Measurements from ENCODE around the gene GAREM2.

Gene GAREM2

GRCh38 chr2:26169681-26170414, 3.0 kb upstream of the GAREM2 start:
- no peak for DNase-seq (ENCODE audit: low read depth in 2 of 2)

- no peak for DNase-seq (ENCODE audit: low read depth in 2 of 2)
Measured at GRCh38 chr2:26170795-26171194, 2.1 kb upstream of the GAREM2 start.

GRCh38 chr2:26172189-26172870, 558 bp upstream of the GAREM2 start:
- no peak for DNase-seq (ENCODE audit: low read depth in 2 of 2)

- DNase-seq (ENCODE audit: low read depth in 2 of 2) = no peak
Measured at GRCh38 chr2:26173776-26174482, 1.0 kb downstream of the GAREM2 start.

GRCh38 chr2:26174691-26175465, 2.0 kb downstream of the GAREM2 start:
- DNase-seq (ENCODE audit: low read depth in 2 of 2) = no peak

GRCh38 chr2:26175466-26176278, 2.8 kb downstream of the GAREM2 start:
- no peak for DNase-seq (ENCODE audit: low read depth in 2 of 2)

- no peak for DNase-seq (ENCODE audit: low read depth in 2 of 2)
Measured at GRCh38 chr2:26176279-26176615, 3.4 kb downstream of the GAREM2 start.

GRCh38 chr2:26177122-26177521, 4.2 kb downstream of the GAREM2 start:
- no peak for DNase-seq (ENCODE audit: low read depth in 2 of 2)

- DNase-seq (ENCODE audit: low read depth in 2 of 2) = no peak
Measured at GRCh38 chr2:26178246-26178645, 5.4 kb downstream of the GAREM2 start.

GRCh38 chr2:26178746-26179436, 6.0 kb downstream of the GAREM2 start:
- DNase-seq (ENCODE audit: low read depth in 2 of 2) = no peak

GRCh38 chr2:26179446-26179913, 6.6 kb downstream of the GAREM2 start:
- no peak for DNase-seq (ENCODE audit: low read depth in 2 of 2)

GRCh38 chr2:26182441-26182840, 9.6 kb downstream of the GAREM2 start:
- DNase-seq (ENCODE audit: low read depth in 2 of 2) = no peak

- DNase-seq (ENCODE audit: low read depth in 2 of 2) = no peak
Measured at GRCh38 chr2:26182887-26183630, 10.2 kb downstream of the GAREM2 start.

- no peak for DNase-seq (ENCODE audit: low read depth in 2 of 2)
Measured at GRCh38 chr2:26184121-26184520, 11.2 kb downstream of the GAREM2 start.

- peak; percentile 68 to 69 for DNase-seq (ENCODE audit: low read depth in 2 of 2)
Measured at GRCh38 chr2:26184555-26185303, 11.8 kb downstream of the GAREM2 start.

GRCh38 chr2:26185304-26185928, 12.5 kb downstream of the GAREM2 start:
- no peak for DNase-seq (ENCODE audit: low read depth in 2 of 2)

- DNase-seq (ENCODE audit: low read depth in 2 of 2) = no peak
Measured at GRCh38 chr2:26185954-26186770, 13.3 kb downstream of the GAREM2 start.

- DNase-seq (ENCODE audit: low read depth in 2 of 2) = no peak
Measured at GRCh38 chr2:26187114-26187513, 14.2 kb downstream of the GAREM2 start.

All from stimulated activated CD4-positive, alpha-beta T cell treated with anti-CD3 and anti-CD28 coated beads, Interleukin-1b, Interleukin-23, amount 100 ng/mL, for 1 hour (primary cell).